Activated T-helper 2 cell treated with anti-CD3 and anti-CD28 coated beads, Interferon-gamma antibody, Interleukin-2, Interleukin-4, amounts not matched to agents 10 μg/mL and 5 μg/mL and 100 μg/mL, durations not matched to agents 14 hours and 24 hours and 36 hours (primary cell): Measurements from ENCODE around the gene USP35. TPM values are rescaled to one million over a fixed set of nuclear protein-coding genes. Genes with fewer than 3 reads are reported as not detected.

ENCODE experiments used
- DNase-seq: peaks from one replicate; pipeline ENCODE4 v3.0.0; 2021; ENCODE audit warnings: low spot score
- H3K27ac Mint-ChIP-seq: one replicate; pipeline ENCODE4 v1.8.0; 2021; ENCODE audit warnings: mixed read lengths
- H3K27me3 Mint-ChIP-seq: one replicate; pipeline ENCODE4 v1.8.0; 2021; ENCODE audit warnings: low read depth, mixed read lengths
- H3K36me3 Mint-ChIP-seq: one replicate; pipeline ENCODE4 v1.8.0; 2021; ENCODE audit warnings: low read depth, mixed read lengths
- H3K4me1 Mint-ChIP-seq: one replicate; pipeline ENCODE4 v1.8.0; 2021; ENCODE audit warnings: low read depth, mixed read lengths
- H3K4me3 Mint-ChIP-seq: one replicate; pipeline ENCODE4 v1.8.0; 2021; ENCODE audit warnings: low read depth, mild to moderate bottlenecking, moderate library complexity, mixed read lengths
- H3K9me3 Mint-ChIP-seq: one replicate; pipeline ENCODE4 v1.8.0; 2021; ENCODE audit warnings: mixed read lengths
- intact Hi-C: fragments of 100-400 bp; cut with micrococcal nuclease; formaldehyde crosslinking; loops from one replicate; pipeline ENCODE4 v1.15.1; 2023
- total RNA-seq: library from RNA; stranded (reverse); gene quantifications from 2 replicates; pipeline ENCODE4 v1.2.3, GENCODE V29; 2022

USP35 gene
- total RNA-seq, 1 donor from 2014 or later, result 12.9 TPM

DNA sequence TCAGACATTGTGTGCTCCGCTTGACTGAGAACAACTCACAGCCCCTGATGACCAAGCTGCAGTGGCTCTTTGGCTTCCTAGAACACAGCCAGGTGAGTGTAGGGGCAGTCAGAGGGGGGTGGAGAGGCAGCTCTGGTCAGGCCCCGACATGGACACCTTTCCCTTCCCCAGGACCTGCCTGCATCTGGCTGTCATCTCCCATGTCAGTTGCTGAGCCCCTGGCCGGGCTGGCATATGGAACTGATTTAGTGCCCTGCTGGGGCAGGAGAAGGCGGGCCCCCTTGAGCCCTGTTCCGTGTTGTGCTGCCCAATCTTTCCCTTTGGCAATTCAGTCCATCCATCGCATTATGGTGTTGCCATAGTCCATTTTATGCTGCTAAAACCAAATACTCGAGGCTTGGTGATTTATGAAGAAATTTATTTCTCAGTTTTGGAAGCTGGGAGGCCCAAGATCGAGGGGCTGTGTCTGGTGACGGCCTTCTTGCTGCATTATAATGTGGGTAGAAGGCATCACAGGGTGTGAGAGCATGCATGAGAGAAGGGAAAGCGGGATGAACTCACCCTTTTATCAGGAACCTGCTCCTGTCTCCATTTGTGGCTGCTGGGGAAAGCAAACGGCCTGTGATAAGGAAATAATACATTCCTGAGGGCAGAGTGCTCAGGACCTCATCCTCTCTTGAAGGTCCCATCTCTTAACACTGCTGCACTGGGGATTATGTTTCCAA lies 19.0 kb downstream of the USP35 start:
- Mint-ChIP-seq H3K4me1 (peaks cover 19% of the 10 kb centered on the region), H3K9me3 (no peaks in the 10 kb centered on the region), H3K27me3 (no peaks in the 10 kb centered on the region), H3K27ac (no peak overlapping the region), H3K36me3 (peaks cover 53% of the 10 kb centered on the region), H3K4me3 (no peak overlapping the region)
- intact Hi-C loops, result no loop called here
- DNase-seq, result no peak

DNA sequence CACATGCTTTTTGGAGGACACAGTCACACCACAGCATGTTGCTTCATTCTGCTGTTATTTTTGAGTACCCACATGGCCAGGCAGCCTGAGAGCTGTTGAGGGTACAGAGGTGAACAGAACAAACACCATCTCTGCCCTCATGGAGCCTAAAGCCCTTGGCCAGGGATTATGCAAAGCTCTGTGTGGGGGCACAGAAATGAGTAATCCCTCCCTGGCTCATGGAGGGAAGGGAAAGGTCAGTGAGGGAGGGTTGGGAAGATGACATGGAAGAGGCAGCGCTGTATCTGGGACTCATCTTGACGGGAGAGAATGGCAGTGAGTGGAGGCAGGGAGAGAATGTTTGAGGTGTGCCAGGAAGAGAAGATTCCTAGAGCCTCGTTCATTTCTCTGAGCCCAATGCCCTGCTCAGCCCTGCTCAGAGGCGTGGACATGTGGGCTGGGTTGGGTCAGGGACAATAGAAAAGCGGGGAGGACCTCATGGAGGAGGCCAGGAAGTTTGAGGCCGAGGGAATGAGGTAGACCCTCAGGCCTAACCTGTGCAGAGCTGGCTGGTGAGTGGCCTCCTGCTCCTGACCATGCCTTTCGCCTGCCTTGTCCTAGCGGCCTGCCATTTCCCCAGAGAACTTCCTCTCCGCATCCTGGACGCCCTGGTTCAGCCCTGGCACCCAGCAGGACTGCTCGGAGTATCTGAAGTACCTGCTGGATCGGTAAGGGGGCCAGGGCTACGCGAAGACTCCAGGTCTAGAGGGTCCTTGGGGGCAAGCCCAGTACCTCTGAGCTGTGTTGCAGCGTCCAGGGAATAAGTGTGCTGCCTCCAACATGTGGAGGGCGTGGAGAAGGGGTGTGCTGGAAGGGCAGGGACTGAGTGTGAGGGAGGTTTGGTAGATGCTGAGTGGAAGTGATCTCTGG lies 19.8 kb downstream of the USP35 start:
- no peaks in the 10 kb centered on the region for H3K9me3 Mint-ChIP-seq
- H3K4me1 Mint-ChIP-seq, result peaks cover 13% of the 10 kb centered on the region
- intact Hi-C loops, result no loop called here
- peaks cover 50% of the 10 kb centered on the region for H3K36me3 Mint-ChIP-seq
- no peak for DNase-seq
- H3K27me3 Mint-ChIP-seq, result no peaks in the 10 kb centered on the region
- H3K4me3 Mint-ChIP-seq, result no peak overlapping the region
- peak overlapping the region; percentile 42 for H3K27ac Mint-ChIP-seq

DNA sequence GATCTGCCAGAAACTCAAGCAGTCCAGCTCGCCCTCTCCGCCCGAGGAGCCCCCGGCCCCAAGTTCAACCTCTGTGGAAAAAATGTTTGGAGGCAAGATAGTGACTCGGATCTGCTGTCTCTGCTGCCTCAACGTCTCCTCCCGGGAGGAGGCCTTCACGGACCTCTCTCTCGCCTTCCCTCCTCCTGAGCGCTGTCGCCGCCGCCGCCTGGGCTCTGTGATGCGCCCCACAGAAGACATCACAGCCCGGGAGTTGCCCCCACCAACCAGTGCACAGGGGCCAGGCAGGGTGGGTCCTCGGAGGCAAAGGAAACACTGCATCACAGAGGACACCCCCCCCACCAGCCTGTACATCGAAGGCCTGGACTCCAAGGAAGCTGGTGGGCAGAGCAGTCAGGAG lies 20.8 kb downstream of the USP35 start:
- Mint-ChIP-seq H3K9me3 (no peaks in the 10 kb centered on the region), H3K4me1 (peaks cover 12% of the 10 kb centered on the region), H3K4me3 (no peak overlapping the region), H3K27ac (no peak overlapping the region), H3K36me3 (peaks cover 50% of the 10 kb centered on the region), H3K27me3 (no peaks in the 10 kb centered on the region)
- DNase-seq, result no peak
- intact Hi-C loops, result no loop called here

DNA sequence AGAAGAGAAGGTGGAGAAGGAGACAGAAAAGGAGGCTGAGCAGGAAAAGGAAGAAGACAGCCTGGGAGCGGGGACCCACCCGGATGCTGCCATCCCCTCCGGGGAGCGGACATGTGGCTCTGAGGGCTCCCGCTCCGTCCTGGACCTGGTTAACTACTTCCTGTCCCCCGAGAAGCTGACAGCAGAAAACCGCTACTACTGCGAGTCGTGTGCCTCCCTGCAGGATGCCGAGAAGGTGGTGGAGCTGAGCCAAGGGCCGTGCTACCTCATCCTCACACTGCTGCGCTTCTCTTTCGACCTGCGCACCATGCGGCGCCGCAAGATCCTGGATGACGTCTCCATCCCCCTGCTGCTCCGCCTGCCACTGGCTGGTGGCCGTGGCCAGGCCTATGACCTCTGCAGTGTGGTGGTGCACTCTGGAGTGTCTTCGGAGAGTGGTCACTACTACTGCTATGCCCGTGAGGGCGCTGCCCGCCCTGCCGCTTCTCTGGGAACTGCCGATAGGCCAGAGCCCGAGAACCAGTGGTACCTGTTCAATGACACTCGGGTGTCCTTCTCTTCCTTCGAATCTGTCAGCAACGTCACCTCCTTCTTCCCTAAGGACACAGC lies 21.4 kb downstream of the USP35 start:
- H3K9me3 Mint-ChIP-seq, result no peaks in the 10 kb centered on the region
- peaks cover 52% of the 10 kb centered on the region for H3K36me3 Mint-ChIP-seq
- DNase-seq, result no peak
- H3K27ac Mint-ChIP-seq, result no peak overlapping the region
- H3K27me3 Mint-ChIP-seq, result no peaks in the 10 kb centered on the region
- H3K4me3 Mint-ChIP-seq, result no peak overlapping the region
- H3K4me1 Mint-ChIP-seq, result peaks cover 8% of the 10 kb centered on the region
- intact Hi-C loops, result no loop called here

DNA sequence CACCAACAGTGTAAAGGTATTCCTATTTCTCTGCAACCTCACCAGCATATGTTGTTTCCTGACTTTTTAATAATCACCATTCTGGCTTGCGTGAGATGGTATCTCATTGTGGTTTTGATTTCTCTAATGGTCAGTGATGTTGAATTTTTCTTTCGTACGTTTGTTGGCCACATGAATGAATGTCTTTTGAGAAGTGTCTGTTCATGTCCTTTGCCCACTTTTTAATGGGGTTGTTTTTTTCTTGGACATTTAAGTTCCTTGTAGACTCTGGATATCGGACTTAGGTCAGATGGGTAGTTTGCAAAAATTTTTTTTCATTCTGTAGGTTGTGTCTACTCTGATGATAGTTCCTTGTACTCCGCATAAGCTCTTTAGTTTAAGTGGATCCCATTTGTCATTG lies 22.8 kb downstream of the USP35 start:
- no peaks in the 10 kb centered on the region for H3K9me3 Mint-ChIP-seq
- no peak for DNase-seq

DNA sequence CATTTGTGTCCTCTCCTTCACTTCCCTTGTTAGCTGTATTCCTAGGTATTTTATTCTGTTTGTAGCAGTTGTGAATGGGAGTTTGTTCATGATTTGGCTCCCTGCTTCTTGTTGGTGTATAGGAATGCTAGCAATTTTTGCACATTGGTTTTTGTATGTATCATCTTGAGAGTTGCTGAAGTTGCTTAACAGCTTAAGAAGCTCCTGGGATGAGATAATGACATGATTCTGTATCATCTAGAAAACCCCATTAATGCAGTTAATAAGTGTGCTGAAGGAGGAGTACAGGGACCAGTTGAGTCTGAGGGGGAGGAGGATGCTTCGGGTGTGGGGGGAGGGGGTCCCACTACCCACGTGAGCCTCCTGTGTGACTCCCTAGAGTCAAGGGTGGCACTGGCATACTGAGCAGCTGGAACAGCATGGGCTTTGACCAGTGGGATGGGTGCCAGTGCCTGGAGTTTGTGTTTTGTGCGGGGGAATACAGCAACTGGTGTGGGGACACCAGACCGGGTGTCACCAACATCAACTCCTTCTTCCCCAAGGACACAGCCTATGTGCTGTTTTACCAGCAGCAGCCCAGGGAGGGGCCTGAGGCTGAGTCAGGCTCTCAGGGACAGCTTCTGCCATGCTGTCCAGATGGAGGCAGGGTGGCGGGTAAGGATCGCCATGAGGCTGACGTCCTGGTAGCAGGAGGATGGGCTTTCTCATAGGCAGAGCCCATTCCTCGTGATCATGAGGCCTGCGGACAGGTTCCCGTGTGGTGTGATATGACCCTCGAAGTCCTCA lies 24.1 kb downstream of the USP35 start:
- peaks cover 73% of the 10 kb centered on the region for H3K36me3 Mint-ChIP-seq
- H3K27me3 Mint-ChIP-seq, result no peaks in the 10 kb centered on the region
- H3K4me1 Mint-ChIP-seq, result peaks cover 11% of the 10 kb centered on the region
- H3K9me3 Mint-ChIP-seq, result no peaks in the 10 kb centered on the region
- no peak overlapping the region for H3K27ac Mint-ChIP-seq
- no peak overlapping the region for H3K4me3 Mint-ChIP-seq
- intact Hi-C loops, result no loop called here
- no peak for DNase-seq

More for the DNA sequence above, 22.8 kb downstream of the USP35 start:
- no peak overlapping the region for H3K27ac Mint-ChIP-seq
- intact Hi-C loops, result no loop called here
- H3K4me1 Mint-ChIP-seq, result peaks cover 8% of the 10 kb centered on the region
- peaks cover 62% of the 10 kb centered on the region for H3K36me3 Mint-ChIP-seq
- no peaks in the 10 kb centered on the region for H3K27me3 Mint-ChIP-seq
- no peak overlapping the region for H3K4me3 Mint-ChIP-seq

DNA sequence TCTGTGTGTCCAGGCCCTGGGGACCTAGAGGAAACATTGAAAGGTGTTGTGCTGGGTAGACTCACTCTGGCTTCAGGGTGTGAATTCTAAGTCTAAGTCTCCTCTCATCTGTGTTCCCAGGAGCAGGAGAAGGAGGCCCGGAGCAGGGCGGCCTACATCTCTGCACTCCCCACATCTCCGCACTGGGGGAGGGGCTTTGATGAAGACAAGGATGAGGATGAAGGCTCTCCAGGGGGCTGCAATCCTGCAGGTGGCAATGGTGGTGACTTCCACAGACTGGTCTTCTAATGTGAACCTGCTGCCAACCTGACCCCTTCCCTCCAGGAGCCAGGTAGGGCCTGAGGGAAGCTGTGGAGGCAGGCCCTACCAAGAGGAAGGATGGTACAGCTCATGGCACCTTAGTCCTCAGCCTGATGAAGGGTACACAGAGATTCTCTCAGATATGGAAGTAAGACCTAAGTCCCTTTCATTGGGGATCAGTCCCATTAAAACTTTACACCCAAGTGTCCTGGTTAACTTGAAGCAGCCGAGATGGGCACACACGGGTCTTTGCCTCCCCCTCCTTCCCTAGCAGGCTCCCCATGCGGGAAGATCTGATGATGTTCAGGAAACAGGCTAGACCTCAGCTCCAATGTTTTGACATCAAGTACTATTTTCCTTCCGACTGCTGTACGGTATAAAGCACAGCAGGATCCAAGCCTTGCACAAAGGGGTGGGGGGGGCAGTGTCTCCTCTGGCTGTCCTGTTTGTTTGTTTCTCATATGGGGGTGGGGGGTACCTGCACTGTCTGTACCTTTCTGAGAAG lies 25.0 kb downstream of the USP35 start:
- no peak for DNase-seq
- H3K4me3 Mint-ChIP-seq, result no peak overlapping the region
- H3K9me3 Mint-ChIP-seq, result no peaks in the 10 kb centered on the region
- peaks cover 11% of the 10 kb centered on the region for H3K4me1 Mint-ChIP-seq
- no peak overlapping the region for H3K27ac Mint-ChIP-seq
- no peaks in the 10 kb centered on the region for H3K27me3 Mint-ChIP-seq
- peaks cover 78% of the 10 kb centered on the region for H3K36me3 Mint-ChIP-seq
- intact Hi-C loops, result no loop called here

DNA sequence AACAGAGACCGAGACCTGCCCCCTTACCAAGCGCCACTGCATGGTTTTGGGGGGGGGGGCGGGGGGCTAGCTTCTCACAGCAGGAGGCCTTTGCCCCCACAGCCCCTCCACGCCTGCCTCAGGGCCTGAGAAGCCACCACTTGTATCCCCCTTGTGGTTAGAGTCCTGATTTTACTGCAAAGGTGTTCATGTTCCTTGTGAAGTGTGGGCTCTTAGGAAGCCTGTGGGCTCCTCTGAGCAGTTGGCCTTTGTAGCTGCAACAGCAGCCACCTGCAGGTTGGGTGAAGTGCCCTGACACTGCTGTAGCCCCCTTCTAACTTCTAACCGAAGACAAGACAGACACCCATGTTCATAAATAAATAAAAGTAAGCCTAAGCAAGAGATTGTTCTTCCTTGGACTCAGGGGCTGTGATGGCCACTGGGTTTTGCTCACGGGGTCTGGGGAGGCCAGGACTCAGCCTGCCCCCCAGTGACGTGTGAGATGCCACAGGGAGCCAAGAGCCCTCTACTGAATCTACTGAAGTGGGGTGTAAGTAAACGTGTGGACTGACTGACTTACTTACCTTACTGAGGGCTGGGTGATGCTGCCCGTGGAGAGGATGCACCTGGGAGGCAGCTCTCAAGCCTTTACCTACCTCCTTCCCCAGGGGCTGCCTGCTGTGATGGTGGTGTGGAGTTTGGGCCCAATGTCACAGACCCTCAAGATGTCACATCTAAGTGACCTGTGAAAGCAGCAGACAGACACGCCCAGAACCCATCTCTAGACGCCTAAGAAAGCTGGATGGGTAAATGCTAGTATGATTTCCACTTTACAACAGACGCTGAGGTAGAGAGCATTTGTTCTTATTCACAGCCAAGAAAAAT lies 25.8 kb downstream of the USP35 start:
- peaks cover 11% of the 10 kb centered on the region for H3K4me1 Mint-ChIP-seq
- H3K27ac Mint-ChIP-seq, result no peak overlapping the region
- H3K27me3 Mint-ChIP-seq, result no peaks in the 10 kb centered on the region
- intact Hi-C loops, result no loop called here
- DNase-seq, result no peak
- no peaks in the 10 kb centered on the region for H3K9me3 Mint-ChIP-seq
- H3K4me3 Mint-ChIP-seq, result no peak overlapping the region
- H3K36me3 Mint-ChIP-seq, result peaks cover 74% of the 10 kb centered on the region

DNA sequence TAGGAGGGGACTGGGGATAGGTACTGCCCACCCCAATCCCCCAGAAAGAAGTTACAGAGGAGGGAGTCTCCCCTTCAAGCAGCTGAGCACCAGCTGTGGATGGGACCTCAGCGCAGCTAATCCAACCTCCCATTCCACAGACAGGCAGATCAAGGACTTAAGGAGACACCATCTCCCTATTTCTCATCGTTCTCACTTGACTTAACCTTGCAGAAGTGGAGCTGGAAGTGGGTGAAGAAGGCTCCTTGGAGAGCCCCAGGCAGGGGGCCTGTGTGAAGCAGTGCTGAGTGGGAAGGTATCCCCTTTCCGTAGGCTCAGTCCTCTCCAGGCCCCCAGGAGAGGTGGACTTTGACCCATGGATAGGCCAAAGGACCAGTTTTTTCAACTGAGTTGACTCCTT lies 27.3 kb downstream of the USP35 start:
- Mint-ChIP-seq H3K36me3 (peaks cover 71% of the 10 kb centered on the region), H3K27ac (no peak overlapping the region), H3K4me3 (no peak overlapping the region), H3K27me3 (no peaks in the 10 kb centered on the region), H3K9me3 (no peaks in the 10 kb centered on the region), H3K4me1 (peaks cover 14% of the 10 kb centered on the region)
- DNase-seq, result no peak
- intact Hi-C loops, result no loop called here

DNA sequence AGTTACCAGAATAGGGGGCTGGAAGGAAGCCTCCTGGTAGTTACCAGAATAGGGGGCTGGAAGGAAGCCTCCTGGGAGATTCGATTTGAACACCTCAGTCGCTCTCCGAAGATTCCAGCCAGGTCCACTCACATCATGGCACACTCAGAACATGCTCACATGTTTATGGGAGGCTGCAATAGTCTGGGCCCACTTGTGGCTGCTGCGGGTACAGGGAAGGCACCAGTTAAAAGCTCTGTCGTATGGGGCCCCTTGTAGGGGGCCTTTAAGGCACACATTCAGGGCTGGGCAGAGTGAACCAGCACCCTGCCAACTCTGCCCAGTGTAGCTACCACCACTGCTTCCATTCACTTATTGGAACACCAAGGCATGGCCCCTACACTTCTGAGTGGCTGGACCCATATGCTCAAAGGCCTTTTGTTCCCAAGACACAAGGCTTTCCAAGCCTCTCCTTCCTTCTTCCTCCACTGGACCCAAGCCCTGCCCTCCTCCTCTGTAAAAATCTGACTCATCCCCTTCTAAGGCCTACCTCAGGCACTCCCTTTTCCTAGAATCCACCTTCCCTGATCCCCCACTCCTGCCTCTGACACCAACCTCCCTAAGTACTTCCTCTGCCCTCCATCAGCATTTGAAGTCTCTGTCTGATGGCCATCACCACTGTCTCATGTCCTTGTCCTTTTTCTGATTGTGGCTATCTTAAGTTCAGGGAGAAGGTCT lies 28.0 kb downstream of the USP35 start:
- Mint-ChIP-seq H3K9me3 (no peaks in the 10 kb centered on the region), H3K4me3 (no peak overlapping the region), H3K27ac (peak overlapping the region; percentile 25), H3K27me3 (no peaks in the 10 kb centered on the region), H3K36me3 (peaks cover 71% of the 10 kb centered on the region), H3K4me1 (peaks cover 15% of the 10 kb centered on the region)
- DNase-seq, result no peak
- intact Hi-C loops, result no loop called here
